IMR-90 (cell line): ENCODE results near the gene CEP290. TPM values are rescaled to one million over a fixed set of nuclear protein-coding genes. Genes with fewer than 3 reads are reported as not detected.

Experiments used
- ATAC-seq: fragments of 200-7000 bp; cut with Tn5 transposase; 2 replicates; pipeline ENCODE4 v1.9.1; 2020; ENCODE audit warnings: low read depth, mild to moderate bottlenecking, moderate library complexity
- BruUV-seq: library from RNA; stranded (reverse); fragments of 400-500 nt; replicated peaks from 2 replicates; lab custom pipeline; 2021; lab: Mats Ljungman, UMichigan
- CTCF ChIA-PET: fragments of 300-600 bp; formaldehyde crosslinking; extraction: SDS; loops from one replicate; lab custom pipeline; 2021; ENCODE audit warnings: antibody characterized with exemption; lab: Yijun Ruan, JAX
- POLR2A ChIA-PET: fragments of 300-600 bp; sonication (Branson Sonifier 250); formaldehyde crosslinking; loops from one replicate; lab custom pipeline; 2022; ENCODE audit warnings: antibody characterized with exemption; ENCODE audit not compliant: unreplicated experiment; lab: Charles Lee
- DNase-seq: peaks from one replicate; pipeline ENCODE4 v3.0.0; 2013
- H2AFZ ChIP-seq: replicated peaks from 2 replicates; pipeline ENCODE3; 2013; ENCODE audit warnings: low read length, mild to moderate bottlenecking; ENCODE audit not compliant: poor library complexity
- H2AK5ac ChIP-seq: 2 replicates; pipeline ENCODE4 v1.6.1; 2013; ENCODE audit warnings: low read depth, low read length, inconsistent platforms
- H2AK9ac ChIP-seq: replicated peaks from 2 replicates; pipeline ENCODE3; 2013; ENCODE audit warnings: mild to moderate bottlenecking, low read depth, low read length, moderate library complexity; ENCODE audit not compliant: poor library complexity
- H2BK120ac ChIP-seq: 2 replicates; pipeline ENCODE4 v1.6.1; 2013; ENCODE audit warnings: low read depth, low read length, inconsistent platforms
- H2BK15ac ChIP-seq: 3 replicates; pipeline ENCODE4 v1.6.1; 2013; ENCODE audit warnings: low read depth, low read length, inconsistent platforms
- H2BK20ac ChIP-seq: 2 replicates; pipeline ENCODE4 v1.6.1; 2013; ENCODE audit warnings: low read depth, mild to moderate bottlenecking, inconsistent platforms, low read length, moderate library complexity
- H2BK5ac ChIP-seq: 2 replicates; pipeline ENCODE4 v1.6.1; 2013; ENCODE audit warnings: mild to moderate bottlenecking, low read depth, low read length, inconsistent platforms; ENCODE audit not compliant: poor library complexity, severe bottlenecking
- H3K14ac ChIP-seq: replicated peaks from 2 replicates; pipeline ENCODE4 v1.6.1; 2013; ENCODE audit warnings: low read depth, low read length, inconsistent platforms
- H3K18ac ChIP-seq: 2 replicates; pipeline ENCODE4 v1.6.1; 2013; ENCODE audit warnings: low read depth, low read length, control low read depth
- H3K23ac ChIP-seq: 2 replicates; pipeline ENCODE4 v1.6.1; 2013; ENCODE audit warnings: low read depth, low read length, inconsistent platforms
- H3K27ac ChIP-seq: 2 replicates; pipeline ENCODE4 v1.5.1; 2013; ENCODE audit warnings: mild to moderate bottlenecking, control low read depth, low read length; ENCODE audit not compliant: insufficient read depth
- H3K27me3 ChIP-seq: 2 replicates; pipeline ENCODE4 v1.6.1; 2013; ENCODE audit warnings: low read length; ENCODE audit not compliant: control insufficient read depth, insufficient read depth
- H3K36me3 ChIP-seq: 2 replicates; pipeline ENCODE4 v1.6.1; 2013; ENCODE audit warnings: low read length, mixed read lengths; ENCODE audit not compliant: control insufficient read depth, insufficient read depth
- H3K4ac ChIP-seq: 2 replicates; pipeline ENCODE4 v1.6.1; 2013; ENCODE audit warnings: low read depth, low read length, inconsistent platforms
- H3K4me1 ChIP-seq: 2 replicates; pipeline ENCODE4 v1.6.1; 2013; ENCODE audit warnings: low read length, mixed read lengths; ENCODE audit not compliant: control insufficient read depth, insufficient read depth
- H3K4me2 ChIP-seq: 2 replicates; pipeline ENCODE4 v1.6.1; 2013; ENCODE audit warnings: low read depth, mild to moderate bottlenecking, control low read depth, low read length, moderate library complexity
- H3K4me3 ChIP-seq: 2 replicates; pipeline ENCODE4 v1.5.1; 2013; ENCODE audit warnings: low read depth, mild to moderate bottlenecking, control low read depth, low read length, moderate library complexity; ENCODE audit not compliant: insufficient read depth
- H3K56ac ChIP-seq: 2 replicates; pipeline ENCODE4 v1.6.1; 2013; ENCODE audit warnings: low read length, inconsistent platforms; ENCODE audit not compliant: insufficient read depth; ENCODE audit errors: extremely low read depth
- H3K79me1 ChIP-seq, 2 experiments: 2 replicates each; pipeline ENCODE4 v1.6.1; 2013; ENCODE audit warnings: low read length in 2 of 2, inconsistent platforms in 1 of 2, low read depth in 1 of 2
- H3K9ac ChIP-seq: 2 replicates; pipeline ENCODE4 v1.6.1; 2013; ENCODE audit warnings: low read depth, low read length, control low read depth
- H3K9me1 ChIP-seq: 2 replicates; pipeline ENCODE4 v1.6.1; 2013; ENCODE audit warnings: low read length, inconsistent platforms; ENCODE audit not compliant: insufficient read depth
- H3K9me3 ChIP-seq: 2 replicates; pipeline ENCODE4 v1.6.1; 2013; ENCODE audit warnings: low read length; ENCODE audit not compliant: control insufficient read depth, insufficient read depth
- H4K20me1 ChIP-seq: 2 replicates; pipeline ENCODE4 v1.6.1; 2013; ENCODE audit warnings: low read length, inconsistent platforms; ENCODE audit not compliant: insufficient read depth
- H4K5ac ChIP-seq: 2 replicates; pipeline ENCODE4 v1.6.1; 2013; ENCODE audit warnings: mild to moderate bottlenecking, low read depth, low read length, control low read depth
- H4K8ac ChIP-seq, 2 experiments: 2 replicates each; pipeline ENCODE4 v1.6.1; 2013; ENCODE audit warnings: low read depth in 2 of 2, low read length in 2 of 2, control low read depth in 1 of 2, inconsistent platforms in 1 of 2
- H4K91ac ChIP-seq: 2 replicates; pipeline ENCODE4 v1.6.1; 2013; ENCODE audit warnings: low read depth, low read length, inconsistent platforms; ENCODE audit not compliant: insufficient read depth
- BHLHE40 ChIP-seq: fragments of 150-350 bp; IDR thresholded peaks from 2 replicates; pipeline ENCODE4 v1.6.1; 2016; ENCODE audit warnings: mild to moderate bottlenecking, low read depth, low read length
- CEBPB ChIP-seq: IDR thresholded peaks from 2 replicates; pipeline ENCODE4 v1.6.1; 2012; ENCODE audit warnings: low read depth, low read length, improper control_type of control experiment
- CHD1 ChIP-seq: IDR thresholded peaks from 2 replicates; pipeline ENCODE4 v1.6.1; 2012; ENCODE audit warnings: low read depth, low read length, improper control_type of control experiment
- FOS ChIP-seq: fragments of 150-350 bp; IDR thresholded peaks from 2 replicates; pipeline ENCODE4 v1.6.1; 2016; ENCODE audit warnings: low read depth, low read length
- MAFK ChIP-seq: IDR thresholded peaks from 2 replicates; pipeline ENCODE4 v1.6.1; 2012; ENCODE audit warnings: low read depth, low read length, improper control_type of control experiment
- MAZ ChIP-seq: IDR thresholded peaks from 2 replicates; pipeline ENCODE4 v1.6.1; 2012; ENCODE audit warnings: low read depth, mild to moderate bottlenecking, low read length, improper control_type of control experiment, moderate library complexity, borderline replicate concordance
- MXI1 ChIP-seq: IDR thresholded peaks from 2 replicates; pipeline ENCODE4 v1.6.1; 2012; ENCODE audit warnings: low read depth, mild to moderate bottlenecking, low read length, moderate library complexity, borderline replicate concordance
- NFE2L2 ChIP-seq: fragments of 150-350 bp; IDR thresholded peaks from 2 replicates; pipeline ENCODE4 v1.6.1; 2016; ENCODE audit warnings: low read depth, mild to moderate bottlenecking, low read length
- POLR2A ChIP-seq: IDR thresholded peaks from 2 replicates; pipeline ENCODE4 v1.6.1; 2012; ENCODE audit warnings: mild to moderate bottlenecking, low read depth, low read length
- RAD21 ChIP-seq: IDR thresholded peaks from 2 replicates; pipeline ENCODE4 v1.6.1; 2012; ENCODE audit warnings: low read length, improper control_type of control experiment
- RCOR1 ChIP-seq: IDR thresholded peaks from 2 replicates; pipeline ENCODE4 v1.6.1; 2012; ENCODE audit warnings: mild to moderate bottlenecking, low read length, improper control_type of control experiment; ENCODE audit not compliant: insufficient replicate concordance
- RFX5 ChIP-seq: IDR thresholded peaks from 2 replicates; pipeline ENCODE4 v1.8.0; 2012; ENCODE audit warnings: low read depth, mild to moderate bottlenecking, low read length, moderate library complexity
- SMC3 ChIP-seq: fragments of 150-350 bp; IDR thresholded peaks from 2 replicates; pipeline ENCODE4 v1.6.1; 2016; ENCODE audit warnings: low read depth, mild to moderate bottlenecking, antibody characterized with exemption, low read length, moderate library complexity
- WGBS, 2 experiments: methylation state at CpG; one replicate each; pipeline versions ENCODE4 v1.1.5 to v1.1.7; 2013; ENCODE audit warnings: missing lambda C conversion rate in 2 of 2; ENCODE audit not compliant: insufficient read length in 1 of 2; ENCODE audit errors: extremely low coverage in 2 of 2; 5-methylcytosine and 5-hydroxymethylcytosine counted together
- dilution Hi-C: fragments of 300-500 bp; cut with HindIII; formaldehyde crosslinking; loops from one replicate; pipeline ENCODE4 v1.14.3; 2018; ENCODE audit warnings: low sequenced_read_pairs; ENCODE audit not compliant: unreplicated experiment
- in situ Hi-C: fragments of 300-500 bp; cut with MboI; formaldehyde crosslinking; loops from 3 replicates; pipeline ENCODE4 v1.14.3; 2019; ENCODE audit warnings: low sequenced_read_pairs, inconsistent platforms, mixed read lengths
- intact Hi-C: fragments of 100-400 bp; cut with micrococcal nuclease; formaldehyde crosslinking; loops from 2 replicates; pipeline ENCODE4 v1.10.0; 2022
- polyA plus RNA-seq, 3 experiments: library from polyadenylated mRNA; depleted of rRNA; stranded (reverse); fragments of >200 nt; gene quantifications; 2 replicates each; pipeline ENCODE4 v1.2.3, GENCODE V29; 2012; ENCODE audit warnings: low replicate concordance in 1 of 3
- total RNA-seq: library from RNA; depleted of rRNA; stranded (reverse); fragments of >200 nt; gene quantifications from 2 replicates; pipeline ENCODE4 v1.2.3, GENCODE V29; 2012
- TF ChIP-seq, protein P1 (sequence below): fragments of 150-350 bp; IDR thresholded peaks from 2 replicates; pipeline ENCODE4 v1.6.1; 2017; ENCODE audit warnings: mild to moderate bottlenecking, antibody characterized with exemption, low read length, low read depth
- TF ChIP-seq, protein P2 (sequence below): conservative IDR thresholded peaks from 2 replicates; pipeline ENCODE4 v1.5.1; 2012; ENCODE audit warnings: mild to moderate bottlenecking, low read depth, low read length, improper control_type of control experiment
- TF ChIP-seq, protein P3 (sequence below): fragments of 150-350 bp; IDR thresholded peaks from 2 replicates; pipeline ENCODE4 v1.6.1; 2016; ENCODE audit warnings: low read depth, mild to moderate bottlenecking, low read length, moderate library complexity, borderline replicate concordance

Gene CEP290
- total and polyA plus RNA-seq, 2 of the 4 experiments (the other 2 are of a cell fraction), result 4.3 to 7.9 TPM

DNA sequence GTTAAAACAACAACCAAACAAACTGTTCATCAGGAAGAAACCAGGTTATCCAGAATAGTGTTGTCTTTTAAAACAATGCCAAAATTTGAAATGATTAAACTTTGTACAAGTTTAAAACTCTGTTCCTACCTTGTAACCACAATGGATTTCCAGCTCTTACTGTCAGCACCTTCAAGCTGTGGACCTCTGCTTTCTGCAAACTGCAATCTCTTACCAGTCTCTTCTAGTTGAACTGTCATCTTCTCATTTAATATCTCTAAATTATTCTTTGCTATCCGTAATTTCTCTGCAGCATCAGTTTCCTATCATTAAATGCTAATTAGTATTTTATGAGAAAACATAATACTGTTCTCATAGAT, 83.2 kb downstream of the CEP290 start:
- no peak overlapping the region for H2BK15ac ChIP-seq
- H3K36me3 ChIP-seq, result peaks cover 12% of the 10 kb centered on the region
- WGBS, 2 experiments, result no CpG with 5 or more reads among the region's 1 CpG
- no TSS peak for BruUV-seq
- no peak overlapping the region for H3K14ac ChIP-seq
- H3K27ac ChIP-seq, result no peak overlapping the region
- dilution Hi-C loops, result no loop called here
- no peak overlapping the region for H2BK5ac ChIP-seq
- CTCF ChIA-PET, result no interaction called here
- no peak overlapping the region for H4K91ac ChIP-seq
- no peaks in the 10 kb centered on the region for H4K20me1 ChIP-seq
- no peak overlapping the region for H2BK20ac ChIP-seq
- no peak overlapping the region for H3K9ac ChIP-seq
- no peak overlapping the region for H2AK9ac ChIP-seq
- H3K79me1 ChIP-seq, result no peaks in the 10 kb centered on the region
- H3K4me2 ChIP-seq, result no peak overlapping the region
- DNase-seq (no peak), ATAC-seq (no peak)
- no peak overlapping the region for H2BK120ac ChIP-seq
- no peaks in the 10 kb centered on the region for H3K9me3 ChIP-seq
- H3K23ac ChIP-seq, result no peak overlapping the region
- no peak overlapping the region for H4K8ac ChIP-seq
- TF ChIP-seq CHD1, result no peak
- TF ChIP-seq NFE2L2, result no peak
- no peak for TF ChIP-seq RCOR1
- TF ChIP-seq MXI1, result no peak
- TF ChIP-seq RAD21, result no peak
- TF ChIP-seq RFX5, result no peak
- TF ChIP-seq, protein P1, sequence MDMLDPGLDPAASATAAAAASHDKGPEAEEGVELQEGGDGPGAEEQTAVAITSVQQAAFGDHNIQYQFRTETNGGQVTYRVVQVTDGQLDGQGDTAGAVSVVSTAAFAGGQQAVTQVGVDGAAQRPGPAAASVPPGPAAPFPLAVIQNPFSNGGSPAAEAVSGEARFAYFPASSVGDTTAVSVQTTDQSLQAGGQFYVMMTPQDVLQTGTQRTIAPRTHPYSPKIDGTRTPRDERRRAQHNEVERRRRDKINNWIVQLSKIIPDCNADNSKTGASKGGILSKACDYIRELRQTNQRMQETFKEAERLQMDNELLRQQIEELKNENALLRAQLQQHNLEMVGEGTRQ, result no peak
- no peak for TF ChIP-seq SMC3
- TF ChIP-seq FOS, result no peak
- TF ChIP-seq CEBPB, result no peak
- TF ChIP-seq MAFK, result no peak
- no peak for TF ChIP-seq POLR2A
- TF ChIP-seq, protein P2, sequence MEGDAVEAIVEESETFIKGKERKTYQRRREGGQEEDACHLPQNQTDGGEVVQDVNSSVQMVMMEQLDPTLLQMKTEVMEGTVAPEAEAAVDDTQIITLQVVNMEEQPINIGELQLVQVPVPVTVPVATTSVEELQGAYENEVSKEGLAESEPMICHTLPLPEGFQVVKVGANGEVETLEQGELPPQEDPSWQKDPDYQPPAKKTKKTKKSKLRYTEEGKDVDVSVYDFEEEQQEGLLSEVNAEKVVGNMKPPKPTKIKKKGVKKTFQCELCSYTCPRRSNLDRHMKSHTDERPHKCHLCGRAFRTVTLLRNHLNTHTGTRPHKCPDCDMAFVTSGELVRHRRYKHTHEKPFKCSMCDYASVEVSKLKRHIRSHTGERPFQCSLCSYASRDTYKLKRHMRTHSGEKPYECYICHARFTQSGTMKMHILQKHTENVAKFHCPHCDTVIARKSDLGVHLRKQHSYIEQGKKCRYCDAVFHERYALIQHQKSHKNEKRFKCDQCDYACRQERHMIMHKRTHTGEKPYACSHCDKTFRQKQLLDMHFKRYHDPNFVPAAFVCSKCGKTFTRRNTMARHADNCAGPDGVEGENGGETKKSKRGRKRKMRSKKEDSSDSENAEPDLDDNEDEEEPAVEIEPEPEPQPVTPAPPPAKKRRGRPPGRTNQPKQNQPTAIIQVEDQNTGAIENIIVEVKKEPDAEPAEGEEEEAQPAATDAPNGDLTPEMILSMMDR, result no peak
- TF ChIP-seq, protein P3, sequence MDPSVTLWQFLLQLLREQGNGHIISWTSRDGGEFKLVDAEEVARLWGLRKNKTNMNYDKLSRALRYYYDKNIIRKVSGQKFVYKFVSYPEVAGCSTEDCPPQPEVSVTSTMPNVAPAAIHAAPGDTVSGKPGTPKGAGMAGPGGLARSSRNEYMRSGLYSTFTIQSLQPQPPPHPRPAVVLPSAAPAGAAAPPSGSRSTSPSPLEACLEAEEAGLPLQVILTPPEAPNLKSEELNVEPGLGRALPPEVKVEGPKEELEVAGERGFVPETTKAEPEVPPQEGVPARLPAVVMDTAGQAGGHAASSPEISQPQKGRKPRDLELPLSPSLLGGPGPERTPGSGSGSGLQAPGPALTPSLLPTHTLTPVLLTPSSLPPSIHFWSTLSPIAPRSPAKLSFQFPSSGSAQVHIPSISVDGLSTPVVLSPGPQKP, result no peak
- TF ChIP-seq MAZ, result no peak
- no peak for TF ChIP-seq BHLHE40
- no peak overlapping the region for H2AFZ ChIP-seq
- no peak overlapping the region for H3K4me3 ChIP-seq
- H4K5ac ChIP-seq, result no peak overlapping the region
- H3K56ac ChIP-seq, result no peak overlapping the region
- no peaks in the 10 kb centered on the region for H3K4me1 ChIP-seq
- POLR2A ChIA-PET, result no interaction called here
- intact Hi-C loops, result no loop called here
- in situ Hi-C loops, result no loop called here
- H3K27me3 ChIP-seq, result no peaks in the 10 kb centered on the region
- H2AK5ac ChIP-seq, result no peak overlapping the region
- no peaks in the 10 kb centered on the region for H3K9me1 ChIP-seq
- no peak overlapping the region for H3K4ac ChIP-seq
- no peak overlapping the region for H3K18ac ChIP-seq
